GM12878 (cell line): ENCODE results near the gene SLC12A4. TPM values are rescaled to one million over a fixed set of nuclear protein-coding genes. Genes with fewer than 3 reads are reported as not detected.

Experiments used
- ATAC-seq: fragments of 200-7000 bp; cut with Tn5 transposase; 3 replicates; pipeline ENCODE4 v1.9.1; 2020; ENCODE audit warnings: mild to moderate bottlenecking, moderate library complexity
- BruUV-seq: library from RNA; stranded (reverse); fragments of 400-500 nt; replicated peaks from 2 replicates; lab custom pipeline; 2021; lab: Mats Ljungman, UMichigan
- CTCF ChIA-PET: fragments of 300-600 bp; sonication (Branson Sonifier 250); formaldehyde crosslinking; extraction: SDS; loops from one replicate; lab custom pipeline; 2021; ENCODE audit warnings: inconsistent platforms; lab: Yijun Ruan, JAX
- POLR2A ChIA-PET: fragments of 350-600 bp; formaldehyde crosslinking; extraction: SDS; loops from one replicate; lab custom pipeline; 2021; ENCODE audit warnings: inconsistent platforms; lab: Charles Lee
- RAD21 ChIA-PET: fragments of 300-600 bp; sonication (Branson Sonifier 250); formaldehyde crosslinking; loops from one replicate; lab custom pipeline; 2023; ENCODE audit warnings: antibody characterized with exemption; ENCODE audit not compliant: unreplicated experiment; lab: Charles Lee
- SMC1A ChIA-PET: fragments of 300-600 bp; sonication (Branson Sonifier 250); formaldehyde crosslinking; loops from one replicate; lab custom pipeline; 2023; ENCODE audit not compliant: unreplicated experiment, uncharacterized antibody; lab: Charles Lee
- DNase-seq: peaks from one replicate; pipeline ENCODE4 v3.0.0-alpha.2; 2011; ENCODE audit warnings: low read depth, low spot score
- FAIRE-seq: peaks from 3 replicates; lab custom pipeline; 2011; peaks lifted over from hg19 to GRCh38; lab: Jason Lieb, UNC
- H2AFZ ChIP-seq: 2 replicates; pipeline ENCODE4 v1.6.0; 2011; ENCODE audit warnings: low read depth, low read length, control low read depth; ENCODE audit not compliant: control insufficient read depth
- H3K27ac ChIP-seq: 2 replicates; pipeline ENCODE4 v1.5.1; 2011; ENCODE audit warnings: control low read depth; ENCODE audit not compliant: control insufficient read depth, insufficient read depth
- H3K27me3 ChIP-seq, 2 experiments: replicated peaks in 1 of 2; 2 replicates each; pipeline versions ENCODE4 v1.6.0 to v1.6.1; 2011; ENCODE audit warnings: low read length in 1 of 2; ENCODE audit not compliant: control insufficient read depth in 2 of 2, insufficient read depth in 2 of 2
- H3K36me3 ChIP-seq, 2 experiments: 2 replicates each; pipeline ENCODE4 v1.5.1; 2011; ENCODE audit warnings: low read length in 1 of 2; ENCODE audit not compliant: control insufficient read depth in 2 of 2, insufficient read depth in 2 of 2
- H3K4me1 ChIP-seq: 2 replicates; pipeline ENCODE4 v1.6.1; 2011; ENCODE audit warnings: mild to moderate bottlenecking, low read length, moderate library complexity, mixed read lengths; ENCODE audit not compliant: control insufficient read depth, insufficient read depth
- H3K4me2 ChIP-seq: 2 replicates; pipeline ENCODE4 v1.6.0; 2011; ENCODE audit warnings: control low read depth; ENCODE audit not compliant: control insufficient read depth, insufficient read depth
- H3K4me3 ChIP-seq: fragments of 200-600 bp; sonication (generic); 2 replicates; pipeline ENCODE4 v1.5.1; 2016
- H3K79me2 ChIP-seq: 2 replicates; pipeline ENCODE4 v1.6.0; 2011; ENCODE audit warnings: low read length; ENCODE audit not compliant: control insufficient read depth, insufficient read depth
- H3K9ac ChIP-seq: 2 replicates; pipeline ENCODE4 v1.8.0; 2011; ENCODE audit warnings: low read length, control low read depth, mixed read lengths; ENCODE audit not compliant: control insufficient read depth, insufficient read depth
- H3K9me3 ChIP-seq: replicated peaks from 3 replicates; pipeline ENCODE4 v1.5.1; 2011; ENCODE audit warnings: mild to moderate bottlenecking, low read length; ENCODE audit not compliant: control insufficient read depth, insufficient read depth
- H4K20me1 ChIP-seq: 2 replicates; pipeline ENCODE4 v1.6.0; 2011; ENCODE audit not compliant: control insufficient read depth, insufficient read depth
- ATF7 ChIP-seq: fragments of 450-650 bp; IDR thresholded peaks from 2 replicates; pipeline ENCODE4 v1.6.1; 2016; ENCODE audit warnings: low read depth, mild to moderate bottlenecking
- BMI1 ChIP-seq: fragments of 450-650 bp; IDR thresholded peaks from 2 replicates; pipeline ENCODE4 v1.6.1; 2016; ENCODE audit warnings: mild to moderate bottlenecking, moderate library complexity, borderline replicate concordance
- CREB1 ChIP-seq: IDR thresholded peaks from 2 replicates; pipeline ENCODE4 v1.6.1; 2012; ENCODE audit warnings: low read depth, mild to moderate bottlenecking, inconsistent platforms
- EGR1 ChIP-seq, 2 experiments: IDR thresholded peaks; 1 replicate in 1 of 2; 2 replicates in 1 of 2; pipeline ENCODE4 v1.6.1; 2011 to 2012; ENCODE audit warnings: low read depth in 2 of 2, low read length in 2 of 2, borderline replicate concordance in 1 of 2, mild to moderate bottlenecking in 1 of 2, moderate library complexity in 1 of 2
- NKRF ChIP-seq: fragments of 450-650 bp; conservative IDR thresholded peaks from 2 replicates; pipeline ENCODE4 v1.6.1; 2017; ENCODE audit warnings: mild to moderate bottlenecking, moderate library complexity
- NRF1 ChIP-seq: conservative IDR thresholded peaks from 2 replicates; pipeline ENCODE4 v1.6.1; 2011; ENCODE audit warnings: mild to moderate bottlenecking, low read depth, low read length, improper control_type of control experiment
- POLR2AphosphoS2 ChIP-seq: IDR thresholded peaks from 2 replicates; pipeline ENCODE4 v1.6.1; 2011; ENCODE audit warnings: low read depth, mild to moderate bottlenecking, low read length, improper control_type of control experiment, moderate library complexity
- RELA ChIP-seq: fragments of 450-650 bp; IDR thresholded peaks from 2 replicates; pipeline ENCODE4 v1.8.0; 2014; ENCODE audit warnings: borderline replicate concordance; ENCODE audit not compliant: partially characterized antibody
- SPI1 ChIP-seq: IDR thresholded peaks from 2 replicates; pipeline ENCODE4 v1.6.1; 2011; ENCODE audit warnings: low read depth, mild to moderate bottlenecking, low read length, moderate library complexity, borderline replicate concordance; ENCODE audit not compliant: insufficient read depth
- SREBF1 ChIP-seq: IDR thresholded peaks from 2 replicates; pipeline ENCODE4 v1.6.1; 2012; ENCODE audit warnings: mild to moderate bottlenecking, low read length
- STAT3 ChIP-seq: IDR thresholded peaks from 2 replicates; pipeline ENCODE4 v1.6.1; 2011; ENCODE audit warnings: low read depth, low read length, improper control_type of control experiment
- WRNIP1 ChIP-seq: IDR thresholded peaks from 2 replicates; pipeline ENCODE4 v1.6.1; 2011; ENCODE audit warnings: low read depth, low read length, improper control_type of control experiment, borderline replicate concordance
- ZNF24 ChIP-seq: fragments of 450-650 bp; IDR thresholded peaks from 2 replicates; pipeline ENCODE4 v1.6.1; 2017; ENCODE audit warnings: antibody characterized with exemption, mild to moderate bottlenecking
- ZNF592 ChIP-seq: fragments of 450-650 bp; IDR thresholded peaks from 2 replicates; pipeline ENCODE4 v1.6.1; 2017; ENCODE audit warnings: mild to moderate bottlenecking, moderate library complexity
- WGBS: methylation state at CpG from one replicate; pipeline ENCODE4 v1.1.6; 2016; ENCODE audit warnings: low lambda C conversion rate; ENCODE audit not compliant: insufficient replicate concordance, insufficient coverage; ENCODE audit errors: missing lambda C conversion rate; 5-methylcytosine and 5-hydroxymethylcytosine counted together
- in situ Hi-C: fragments of 300-500 bp; cut with MboI; formaldehyde crosslinking; loops from 9 replicates; pipeline ENCODE4 v1.14.3; 2018; ENCODE audit warnings: mixed read lengths
- intact Hi-C: fragments of 100-400 bp; cut with micrococcal nuclease; formaldehyde crosslinking; loops from one replicate; pipeline ENCODE4 v1.14.2; 2022; ENCODE audit not compliant: unreplicated experiment
- polyA plus RNA-seq, 11 experiments: library from polyadenylated mRNA; depleted of rRNA in 4 of 11; unstranded in 6 of 11; stranded (reverse) in 5 of 11; fragments of >200 nt; fragmentation: Nextera tagmentation in 4 of 11; fragmentation: Illumina TruSeq in 1 of 11; extraction: Ambion mirVana in 4 of 11; extraction: Trizol in 1 of 11; gene quantifications; 1 replicate in 1 of 11; 2 replicates in 10 of 11; pipeline versions ENCODE4 v1.2.1 to v1.2.3, GENCODE V29; 2011 to 2016; ENCODE audit warnings: inconsistent platforms in 2 of 11, missing spikeins in 2 of 11, low read depth in 1 of 11
- total RNA-seq, 4 experiments: library from RNA; depleted of rRNA in 3 of 4; stranded (reverse); fragments of >200 nt in 3 of 4; fragmentation: Illumina TruSeq in 1 of 4; extraction: Trizol in 1 of 4; gene quantifications; 2 replicates each; pipeline versions ENCODE4 v1.2.1 to v1.2.3, GENCODE V29; 2013 to 2021

SLC12A4 gene
- total and polyA plus RNA-seq, 10 of the 15 experiments (the other 5 are each of a cell fraction or from before 2014, with no cell fraction given), result 0.95 to 39.9 (median 14.2) TPM

- ChIA-PET RAD21 (no interaction called here), SMC1A (no interaction called here), CTCF (interaction anchor here (0.5 to 1.2 kb wide), 2 partner anchors 18 to 437 kb away, joined by 3 to 9 read pairs; no protein-coding TSS in a partner anchor), POLR2A (no interaction called here)
- Histone ChIP-seq H4K20me1 (no peaks in the 10 kb centered on the region), H3K27ac (no peak overlapping the region), H3K4me1 (no peaks in the 10 kb centered on the region; the same call in 1 of the 2 replicates), H3K36me3 (peaks cover 0 to 5% of the 10 kb centered on the region in 2 experiments; a peak in 2 of 4 replicates), H2AFZ (no peak overlapping the region), H3K27me3 (no peaks in the 10 kb centered on the region), H3K4me3 (no peak overlapping the region), H3K9ac (no peak overlapping the region), H3K4me2 (no peak overlapping the region), H3K79me2 (no peaks in the 10 kb centered on the region), H3K9me3 (no peaks in the 10 kb centered on the region)
- FAIRE-seq, result no peak
- ATAC-seq, result no peak
- no TSS peak for BruUV-seq
- in situ Hi-C loops (no loop called here), intact Hi-C loops (loop anchor here (10.0 kb wide), 1 partner anchor 398 kb away; the partner anchor contains the start of gene RIPOR1)
- TF ChIP-seq EGR1 (IDR thresholded peaks at IDR 0.05; ENCODE audit: borderline replicate concordance in 1 of 2, low read depth in 2 of 2, low read length in 2 of 2) (no peak), ZNF24 (no peak), NKRF (no peak), WRNIP1 (no peak), SREBF1 (no peak), CREB1 (no peak), BMI1 (no peak), SPI1 (no peak), STAT3 (no peak), NRF1 (no peak), ATF7 (no peak), POLR2AphosphoS2 (no peak), ZNF592 (no peak), RELA (no peak)
- WGBS, result 72% methylated on average over 8 of the region's 8 CpGs
- DNase-seq, result no peak
Observed at GRCh38 chr16:67922740-67923139, 45.7 kb downstream of the SLC12A4 start.
